Prostate gland (tissue), 2 donors: Measurements from ENCODE around the gene NPDC1. TPM values are rescaled to one million over a fixed set of nuclear protein-coding genes. Genes with fewer than 3 reads are reported as not detected.

Experiments used
- DNase-seq: peaks from one replicate; pipeline ENCODE4 v3.0.0-alpha.2; 2019; ENCODE audit warnings: low spot score
- H3K27ac ChIP-seq, 2 donors: fragments of 200-600 bp; sonication (generic); 2 replicates each; pipeline ENCODE4 v1.5.1; 2017 to 2019
- H3K27me3 ChIP-seq: fragments of 200-600 bp; sonication (generic); replicated peaks from 2 replicates; pipeline ENCODE4 v1.5.1; 2019; ENCODE audit not compliant: insufficient read depth
- H3K36me3 ChIP-seq, 2 donors: fragments of 200-600 bp; sonication (generic); 1 replicate in 1 of 2; 2 replicates in 1 of 2; pipeline versions ENCODE4 v1.5.1 to v1.8.1; 2017 to 2019
- H3K4me1 ChIP-seq: fragments of 200-600 bp; sonication (generic); replicated peaks from 2 replicates; pipeline ENCODE4 v1.5.1; 2019
- H3K4me3 ChIP-seq, 2 donors: fragments of 200-600 bp; sonication (generic); 2 replicates each; pipeline ENCODE4 v1.5.1; 2017 to 2019
- H3K9me3 ChIP-seq: fragments of 200-600 bp; sonication (generic); 2 replicates; pipeline ENCODE4 v1.5.1; 2017
- CTCF ChIP-seq, 4 experiments: fragments of 200-600 bp in 2 of 4; fragments of 450-650 bp in 2 of 4; sonication (generic) in 2 of 4; IDR thresholded peaks; 1 replicate in 3 of 4; 2 replicates in 1 of 4; pipeline ENCODE4 v1.5.1; 2016 to 2019; ENCODE audit warnings: antibody characterized with exemption in 4 of 4, mild to moderate bottlenecking in 2 of 4, moderate library complexity in 2 of 4
- POLR2A ChIP-seq: fragments of 450-650 bp; IDR thresholded peaks from one replicate; pipeline ENCODE4 v1.6.1; 2016; ENCODE audit warnings: antibody characterized with exemption, mild to moderate bottlenecking
- POLR2AphosphoS5 ChIP-seq: sonication (generic); formaldehyde crosslinking; IDR thresholded peaks from one replicate; pipeline ENCODE4 v1.6.1; 2017; ENCODE audit warnings: antibody characterized with exemption
- WGBS: methylation state at CpG from one replicate; pipeline ENCODE4 v1.1.5; 2018; 5-methylcytosine and 5-hydroxymethylcytosine counted together
- intact Hi-C: fragments of 100-400 bp; cut with DNase I; formaldehyde crosslinking; loops from one replicate; pipeline ENCODE4 v1.14.2; 2022
- total RNA-seq, 2 donors: library from RNA; depleted of rRNA; stranded (reverse); fragments of >200 nt; gene quantifications; one replicate each; pipeline ENCODE4 v1.1.0, GENCODE V29; 2016

Gene NPDC1
- total RNA-seq, 2 donors from 2014 or later = 384 to 427 TPM

- Histone ChIP-seq H3K4me1 (no peaks in the 10 kb centered on the region), H3K36me3 (no peaks in the 10 kb centered on the region), H3K27ac (no peak overlapping the region), H3K4me3 (no peak overlapping the region), H3K9me3 (no peaks in the 10 kb centered on the region), H3K27me3 (no peaks in the 10 kb centered on the region)
- no peak for TF ChIP-seq CTCF (IDR thresholded peaks at IDR 0.05)
- no peak for TF ChIP-seq POLR2AphosphoS5
- TF ChIP-seq POLR2A = no peak
- intact Hi-C loops = no loop called here
- 94% methylated on average over 40 of the region's 45 CpGs for WGBS
- no peak for DNase-seq
These were observed 28.0 kb downstream of the NPDC1 start for GRCh38 chr9:137017791-137018497.

GRCh38 chr9:137017071-137017470 is 28.9 kb downstream of the NPDC1 start:
- Histone ChIP-seq H3K27me3 (no peaks in the 10 kb centered on the region), H3K36me3 (no peaks in the 10 kb centered on the region), H3K4me3 (no peak overlapping the region), H3K27ac (no peak overlapping the region), H3K4me1 (no peaks in the 10 kb centered on the region), H3K9me3 (no peaks in the 10 kb centered on the region)
- no peak for TF ChIP-seq CTCF (IDR thresholded peaks at IDR 0.05)
- TF ChIP-seq POLR2AphosphoS5 = no peak
- 95% methylated on average over 24 of the region's 28 CpGs for WGBS
- no peak for DNase-seq
- intact Hi-C loops = no loop called here

GRCh38 chr9:137016436-137016835 is 29.5 kb downstream of the NPDC1 start:
- Histone ChIP-seq H3K27ac (no peak overlapping the region), H3K27me3 (no peaks in the 10 kb centered on the region), H3K4me1 (no peaks in the 10 kb centered on the region), H3K4me3 (no peak overlapping the region), H3K9me3 (no peaks in the 10 kb centered on the region), H3K36me3 (no peaks in the 10 kb centered on the region)
- DNase-seq = no peak
- intact Hi-C loops = no loop called here
- TF ChIP-seq POLR2AphosphoS5 (no peak), POLR2A (no peak)
- whole genome bisulfite sequencing = 96% methylated on average over 11 of the region's 16 CpGs

GRCh38 chr9:137015976-137016375 is 30.0 kb downstream of the NPDC1 start:
- intact Hi-C loops = no loop called here
- no peak for DNase-seq
- TF ChIP-seq CTCF (IDR thresholded peaks at IDR 0.05) (no peak), POLR2AphosphoS5 (no peak), POLR2A (no peak)
- H3K4me3 ChIP-seq = no peak overlapping the region
- 95% methylated on average over 21 of the region's 21 CpGs for WGBS
- H3K27me3 ChIP-seq = no peaks in the 10 kb centered on the region
- H3K27ac ChIP-seq = no peak overlapping the region
- no peaks in the 10 kb centered on the region for H3K4me1 ChIP-seq
- no peaks in the 10 kb centered on the region for H3K36me3 ChIP-seq
- no peaks in the 10 kb centered on the region for H3K9me3 ChIP-seq

- TF ChIP-seq POLR2AphosphoS5 (no peak), CTCF (IDR thresholded peaks at IDR 0.05) (no peak), POLR2A (no peak)
- WGBS = 97% methylated on average over 25 of the region's 25 CpGs
- Histone ChIP-seq H3K4me3 (no peak overlapping the region), H3K4me1 (no peaks in the 10 kb centered on the region), H3K27ac (no peak overlapping the region), H3K9me3 (no peaks in the 10 kb centered on the region), H3K27me3 (no peaks in the 10 kb centered on the region), H3K36me3 (no peaks in the 10 kb centered on the region)
- DNase-seq = no peak
- intact Hi-C loops = no loop called here
These were observed 30.4 kb downstream of the NPDC1 start for GRCh38 chr9:137015540-137015930.
